NCI-H510A treated with DMSO at 0.1 percent for 48 hours (cell line): ENCODE measurements around the gene CIROP.

Source experiments
- DNase-seq: peaks from one replicate; lab custom pipeline; 2025; lab: John Stamatoyannopoulos, UW

CIROP gene

DNA sequence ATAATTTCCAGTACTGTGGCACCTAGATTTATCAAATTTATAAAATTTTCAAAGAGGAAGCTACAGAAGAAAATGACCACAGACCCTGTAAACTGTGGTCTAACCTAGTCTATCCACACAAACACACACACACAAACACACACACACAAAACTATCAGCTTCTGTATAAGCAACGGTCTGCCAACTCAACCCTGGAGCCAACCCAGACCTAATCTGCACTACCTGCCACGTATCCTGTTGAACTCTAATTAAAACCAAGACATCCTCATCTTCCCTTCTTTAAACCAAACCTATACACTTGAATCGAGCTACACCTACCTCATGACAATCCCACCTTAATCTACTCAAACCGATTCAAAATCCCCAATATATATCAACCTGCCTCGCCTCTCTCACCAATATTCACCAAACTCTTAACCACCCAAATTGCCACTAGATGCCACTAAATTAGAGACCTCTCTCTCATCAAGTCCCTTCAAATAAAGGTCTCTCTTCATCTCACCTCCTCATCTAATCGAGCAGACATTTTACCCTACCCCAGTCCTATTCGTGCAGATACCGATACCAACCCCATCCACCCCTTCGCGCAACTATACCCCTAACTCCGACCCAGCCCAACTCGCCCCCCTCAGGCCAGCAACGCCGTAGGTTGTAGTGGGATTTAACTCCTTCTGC lies 10.7 kb downstream of the CIROP start:
- DNase-seq, result no peak

DNA sequence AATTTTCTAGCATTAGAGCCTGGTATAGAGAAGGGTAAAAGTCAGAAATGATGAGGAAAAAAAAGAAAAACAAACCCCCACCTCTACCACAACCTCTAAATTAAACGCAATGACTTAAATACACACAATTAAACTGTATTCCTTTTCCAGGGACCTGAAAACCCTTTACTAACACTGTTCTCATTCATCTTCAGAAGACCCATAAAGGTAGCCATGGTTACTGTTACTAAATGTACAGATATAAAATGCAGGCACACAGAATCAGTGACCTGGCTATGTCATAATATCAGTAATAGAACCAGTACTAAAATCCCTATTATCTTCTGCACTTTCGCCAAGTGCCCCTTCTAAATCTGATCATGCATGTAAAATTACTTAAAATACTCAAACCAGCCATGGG lies 11.3 kb downstream of the CIROP start:
- DNase-seq, result no peak

DNA sequence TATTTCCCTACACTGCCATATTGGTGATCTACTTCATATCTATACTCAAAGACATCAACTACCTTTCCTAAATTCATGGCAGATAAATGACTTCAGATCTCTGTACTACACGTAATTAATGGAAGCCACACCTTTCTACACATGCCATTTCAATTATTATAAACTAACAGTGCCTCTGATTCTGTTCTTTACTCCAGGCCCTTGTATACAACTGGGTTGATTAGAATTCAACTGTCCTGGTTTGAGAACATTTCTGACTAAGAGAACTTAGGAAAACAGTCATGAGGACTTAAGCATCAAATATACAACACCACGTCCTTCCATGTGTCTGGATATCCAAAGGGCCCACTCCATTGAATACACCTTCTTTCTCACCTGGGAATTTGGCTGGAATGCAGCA lies 11.7 kb downstream of the CIROP start:
- no peak for DNase-seq

GRCh38 chr14:23091294-23092225 lies 13.2 kb downstream of the CIROP start:
- DNase-seq, result no peak

DNA sequence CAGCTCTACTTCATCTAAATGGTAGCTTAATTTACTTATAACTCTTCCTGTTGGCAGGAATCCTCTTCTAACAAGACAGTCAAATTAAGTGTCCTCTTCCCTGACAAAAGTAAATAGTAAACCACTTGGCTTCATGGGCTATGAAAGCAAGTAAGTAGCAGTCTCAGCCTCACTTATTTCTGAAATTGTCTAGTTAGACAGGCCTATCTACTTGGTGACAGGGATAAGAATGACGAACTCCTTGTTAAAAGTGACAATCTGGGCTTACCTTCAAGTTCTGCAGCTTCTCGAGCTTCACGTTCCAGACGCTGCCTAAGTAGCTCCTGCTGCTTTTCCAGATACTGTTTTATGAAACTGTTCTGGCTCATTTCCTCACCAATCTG lies 14.5 kb downstream of the CIROP start:
- no peak for DNase-seq

- no peak for DNase-seq
Observed at GRCh38 chr14:23089498-23090253, 15.1 kb downstream of the CIROP start.

DNA sequence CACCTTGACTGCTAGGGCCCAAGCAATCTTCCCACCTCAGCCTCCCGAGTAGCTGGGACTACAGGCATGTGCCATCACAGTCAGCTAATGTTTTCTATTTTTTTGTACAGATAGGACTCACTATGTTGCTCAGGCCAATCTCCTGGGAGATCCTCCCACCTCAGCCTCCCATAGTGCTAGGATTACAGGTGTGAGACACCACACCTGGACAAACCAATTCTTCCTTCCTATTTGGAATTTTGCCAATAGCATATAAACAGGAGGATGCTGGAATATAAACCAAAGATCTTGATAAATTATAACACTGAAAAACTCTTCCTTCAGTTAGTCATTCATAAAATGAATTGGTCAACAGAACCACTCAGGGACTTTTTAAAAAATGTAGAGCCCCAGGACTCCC lies 18.2 kb downstream of the CIROP start:
- DNase-seq, result no peak

DNA sequence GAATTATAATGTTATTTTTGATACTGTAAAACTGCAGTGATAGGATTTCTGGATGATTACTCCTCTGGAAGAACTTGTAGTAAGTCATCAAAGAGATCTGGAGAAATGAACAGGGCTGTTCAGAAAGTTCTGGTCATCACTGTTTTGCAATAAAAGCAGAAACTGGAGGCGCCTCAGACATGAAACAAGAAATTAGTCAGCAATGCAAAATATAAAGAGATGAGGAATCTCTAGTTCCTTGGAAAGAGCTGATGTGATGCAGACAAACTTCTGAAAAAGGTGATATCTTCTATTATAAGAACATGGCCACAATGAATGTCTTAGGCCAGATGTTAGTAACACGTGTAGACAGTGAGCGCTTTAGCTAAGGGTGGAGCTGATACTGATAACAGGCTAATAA lies 19.3 kb downstream of the CIROP start:
- DNase-seq, result no peak

GRCh38 chr14:23080474-23080873 lies 24.3 kb downstream of the CIROP start:
- no peak for DNase-seq

GRCh38 chr14:23079716-23080115 lies 25.1 kb downstream of the CIROP start:
- DNase-seq, result no peak

DNA sequence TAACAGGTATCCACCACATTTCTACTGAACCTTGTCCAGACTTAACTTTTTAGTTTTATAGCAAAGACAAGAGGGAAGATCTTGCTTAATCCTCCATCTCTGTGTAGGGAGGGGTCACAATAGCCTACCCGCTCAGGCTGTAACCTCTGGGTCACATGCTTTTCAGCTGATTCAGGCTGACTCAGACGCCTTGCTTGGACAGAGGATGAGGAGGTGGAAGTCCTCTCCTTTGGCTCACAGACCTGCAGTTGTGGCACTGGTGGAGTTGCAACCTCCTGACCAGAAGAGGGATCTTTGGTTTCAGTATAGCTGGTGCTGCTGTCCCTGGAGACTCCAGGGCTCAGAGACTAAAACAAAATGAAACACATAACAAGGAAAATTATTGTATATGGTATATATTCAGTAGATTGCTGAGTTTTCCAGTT lies 26.1 kb downstream of the CIROP start:
- DNase-seq, result no peak

- no peak for DNase-seq
Observed at GRCh38 chr14:23077962-23078361, 26.8 kb downstream of the CIROP start.

DNA sequence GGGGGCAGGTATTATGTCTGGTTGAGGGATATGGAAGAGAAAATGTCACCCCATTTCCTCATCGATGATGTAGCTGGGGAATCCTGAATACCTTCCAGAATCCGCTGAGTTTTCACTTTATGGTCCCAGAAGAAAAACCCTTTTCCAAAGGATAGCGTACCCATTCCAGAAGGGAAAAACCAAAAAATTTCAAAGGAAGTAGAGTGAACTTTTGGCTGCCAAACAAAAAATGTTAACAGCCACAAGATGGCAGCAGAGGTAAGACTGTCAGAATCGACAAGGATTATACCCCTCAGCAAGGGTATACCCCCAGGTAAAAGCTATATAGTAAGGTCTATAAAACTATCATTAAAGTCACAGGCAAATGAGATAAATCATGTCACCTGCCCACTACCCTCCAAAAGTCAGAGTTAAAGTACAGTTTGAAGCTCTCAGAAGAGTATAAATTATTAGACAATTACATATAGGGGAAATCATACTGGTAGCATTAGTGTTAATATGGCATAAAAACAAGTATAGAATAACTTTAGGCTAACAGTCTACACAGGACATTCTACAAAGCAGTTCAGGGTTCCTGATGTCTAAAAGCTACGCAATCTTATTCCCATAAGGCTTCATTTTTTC lies 27.9 kb downstream of the CIROP start:
- no peak for DNase-seq

GRCh38 chr14:23074906-23075305 lies 29.9 kb downstream of the CIROP start:
- DNase-seq, result no peak

DNA sequence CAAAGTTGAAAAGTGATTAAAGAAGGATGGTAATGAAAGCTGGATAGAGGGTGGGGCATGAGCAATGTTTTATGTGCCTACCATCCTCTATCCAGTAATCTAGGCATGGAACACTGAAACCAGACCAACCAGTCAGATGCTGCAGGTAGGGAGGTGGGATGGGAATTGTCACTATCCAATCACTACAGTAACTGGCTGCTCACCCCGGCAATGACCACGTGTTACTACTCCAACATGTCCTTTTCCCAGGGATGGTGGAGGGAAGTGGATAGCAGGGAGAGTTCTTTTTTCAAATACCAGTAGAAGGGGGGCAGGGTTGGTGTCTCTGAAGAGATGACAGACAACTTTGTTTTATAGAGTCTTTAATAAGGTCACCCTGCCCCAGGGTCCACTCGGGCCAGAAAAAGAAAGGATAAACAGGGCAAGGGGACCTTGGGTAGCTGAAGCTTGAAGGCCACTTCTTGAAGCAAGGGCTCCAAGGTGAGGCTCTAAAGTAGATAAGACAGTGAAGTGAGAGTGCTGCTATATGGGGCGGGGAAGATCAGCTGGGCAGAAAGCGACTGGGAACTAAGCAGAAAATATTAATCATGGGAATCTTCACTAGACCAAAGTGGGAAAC lies 32.8 kb downstream of the CIROP start:
- no peak for DNase-seq

- DNase-seq, result no peak
Observed at GRCh38 chr14:23071244-23071920, 33.4 kb downstream of the CIROP start.

GRCh38 chr14:23070262-23071129 lies 34.3 kb downstream of the CIROP start:
- DNase-seq, result no peak

- DNase-seq, result no peak
Observed at GRCh38 chr14:23069413-23069806, 35.4 kb downstream of the CIROP start.

GRCh38 chr14:23068789-23069412 lies 35.9 kb downstream of the CIROP start:
- no peak for DNase-seq
